Measurements from ENCODE around the gene FAM168B.

GRCh38 chr2:131038258-131039100 is 54.8 kb downstream of the FAM168B start:
- TF ChIP-seq CTCF (conservative IDR thresholded peaks at IDR 0.05) = no peak
- TF ChIP-seq ZFX (IDR thresholded peaks at IDR 0.05) = no peak
